Pancreas (tissue), 10 donors: Measurements from ENCODE around the gene CHD2. TPM values are rescaled to one million over a fixed set of nuclear protein-coding genes. Genes with fewer than 3 reads are reported as not detected.

Source experiments
- ATAC-seq, 4 donors: fragments of 200-7000 bp; cut with Tn5 transposase; one replicate each; pipeline versions ENCODE4 v1.8.0 to v1.9.1; 2020; ENCODE audit warnings: mild to moderate bottlenecking in 4 of 4, moderate library complexity in 4 of 4
- DNase-seq, 6 donors: peaks; one replicate each; pipeline ENCODE4 v3.0.0-alpha.2; 2020
- FAIRE-seq: peaks from 2 replicates; lab custom pipeline; 2012; peaks lifted over from hg19 to GRCh38; lab: Jason Lieb, UNC
- H3K27ac ChIP-seq, 4 donors: fragments of 200-600 bp; sonication (generic); 1 replicate in 3 of 4; 2 replicates in 1 of 4; pipeline versions ENCODE4 v1.5.0 to v1.8.0; 2020
- H3K27me3 ChIP-seq, 4 donors: fragments of 200-600 bp; one replicate each; pipeline ENCODE4 v1.8.0; 2021
- H3K36me3 ChIP-seq, 3 donors: fragments of 200-600 bp; sonication (generic) in 1 of 3; one replicate each; pipeline versions ENCODE4 v1.5.0 to v1.8.0; 2020 to 2021
- H3K4me1 ChIP-seq, 3 donors: fragments of 200-600 bp; one replicate each; pipeline ENCODE4 v1.8.0; 2021
- H3K4me3 ChIP-seq, 4 donors: fragments of 200-600 bp; sonication (generic) in 2 of 4; one replicate each; pipeline versions ENCODE4 v1.5.0 to v1.8.0; 2020 to 2021
- H3K9me3 ChIP-seq, 4 donors: fragments of 200-600 bp; one replicate each; pipeline ENCODE4 v1.8.0; 2021
- WGBS, 2 donors: extraction: QIAGEN DNeasy Blood & Tissue Kit; methylation state at CpG; one replicate each; pipeline ENCODE4 v1.1.7; 2013; 5-methylcytosine and 5-hydroxymethylcytosine counted together
- intact Hi-C, 3 donors: fragments of 100-400 bp; cut with DNase I; formaldehyde crosslinking; loops; one replicate each; pipeline versions ENCODE4 v1.11.1 to v1.14.2; 2022
- polyA plus RNA-seq, 2 donors: library from polyadenylated mRNA; stranded (reverse); fragments of 200-250 nt; gene quantifications; one replicate each; pipeline ENCODE4 v1.2.3, GENCODE V29; 2013
- total RNA-seq, 6 donors: library from RNA; stranded (reverse); fragmentation: NEBNext Ultra II Directional in 4 of 6; extraction: Animal tissue kit (Norgen Biotek cat#: 25700) in 4 of 6; gene quantifications; one replicate each; pipeline versions ENCODE4 v1.2.1 to v1.2.4, GENCODE V29; 2021 to 2023
- TF ChIP-seq, protein P1 (sequence below), 4 donors: fragments of 200-600 bp; sonication (generic) in 3 of 4; IDR thresholded peaks; one replicate each; pipeline versions ENCODE4 v1.5.0 to v1.8.0; 2021; ENCODE audit warnings: antibody characterized with exemption in 4 of 4
- donor health status: healthy with polysubstance abuse.
- donor health status: DM: no; HTN: no; CAD: no; lungs with moderate emphysema.
- donor health status: DM: no; HTN: no; CAD: no.
- donor health status: control.
- donor health status: control.
- donor health status: Bipolar disorder and iron deficiency.
- donor health status: DM: yes; HTN: yes; CAD: no.
- donor health status: DM: no; HTN: no; CAD: no.
- donor health status: DM: no; HTN: no; CAD: no.
- donor health status: DM: yes; HTN: yes; CAD: no.

The CHD2 gene
- total and polyA plus RNA-seq, 8 donors, result 27.7 to 86.3 (median 44.0) TPM

DNA sequence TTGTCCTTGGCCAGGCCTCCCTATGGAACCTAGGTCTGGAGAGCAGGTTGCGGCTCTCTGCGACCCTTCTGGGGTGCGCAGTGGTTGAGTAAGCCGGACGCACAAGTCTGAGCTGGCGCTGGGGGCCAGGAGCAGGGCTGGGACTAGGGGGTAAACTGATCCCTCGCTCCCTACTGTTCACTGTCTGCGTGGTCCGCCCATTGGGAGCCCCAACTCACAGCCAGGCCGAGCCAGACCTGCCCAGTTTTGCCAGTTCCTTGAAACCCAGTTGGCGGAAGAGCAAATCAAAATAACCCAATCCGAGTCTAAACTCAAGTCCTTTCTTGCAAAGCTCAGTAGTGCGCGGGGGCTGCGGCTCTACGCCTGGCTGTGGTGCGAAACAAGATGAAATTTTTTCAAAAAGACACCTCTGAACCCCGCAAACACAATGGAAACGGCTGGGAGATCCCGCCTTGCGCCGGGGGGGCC, 171.4 kb downstream of the CHD2 start:
- peak overlapping the region in 2 of 4 donors; percentile 34 to 65 for H3K27ac ChIP-seq
- TF ChIP-seq, protein P1, sequence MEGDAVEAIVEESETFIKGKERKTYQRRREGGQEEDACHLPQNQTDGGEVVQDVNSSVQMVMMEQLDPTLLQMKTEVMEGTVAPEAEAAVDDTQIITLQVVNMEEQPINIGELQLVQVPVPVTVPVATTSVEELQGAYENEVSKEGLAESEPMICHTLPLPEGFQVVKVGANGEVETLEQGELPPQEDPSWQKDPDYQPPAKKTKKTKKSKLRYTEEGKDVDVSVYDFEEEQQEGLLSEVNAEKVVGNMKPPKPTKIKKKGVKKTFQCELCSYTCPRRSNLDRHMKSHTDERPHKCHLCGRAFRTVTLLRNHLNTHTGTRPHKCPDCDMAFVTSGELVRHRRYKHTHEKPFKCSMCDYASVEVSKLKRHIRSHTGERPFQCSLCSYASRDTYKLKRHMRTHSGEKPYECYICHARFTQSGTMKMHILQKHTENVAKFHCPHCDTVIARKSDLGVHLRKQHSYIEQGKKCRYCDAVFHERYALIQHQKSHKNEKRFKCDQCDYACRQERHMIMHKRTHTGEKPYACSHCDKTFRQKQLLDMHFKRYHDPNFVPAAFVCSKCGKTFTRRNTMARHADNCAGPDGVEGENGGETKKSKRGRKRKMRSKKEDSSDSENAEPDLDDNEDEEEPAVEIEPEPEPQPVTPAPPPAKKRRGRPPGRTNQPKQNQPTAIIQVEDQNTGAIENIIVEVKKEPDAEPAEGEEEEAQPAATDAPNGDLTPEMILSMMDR (IDR thresholded peaks at IDR 0.05), result no peak
- H3K27me3 ChIP-seq, result no peaks in the 10 kb centered on the region
- intact Hi-C loops, result no loop called here
- H3K36me3 ChIP-seq, result no peaks in the 10 kb centered on the region
- WGBS, 2 donors, result 58 to 62% methylated on average over 22 of the region's 22 CpGs
- no peak for FAIRE-seq
- no peaks in the 10 kb centered on the region for H3K4me1 ChIP-seq
- H3K4me3 ChIP-seq, result peak overlapping the region; percentile 26 to 65 (median 57)
- no peak for ATAC-seq
- no peak for DNase-seq
- H3K9me3 ChIP-seq, result no peaks in the 10 kb centered on the region

GRCh38 chr15:93072011-93072410, 171.9 kb downstream of the CHD2 start:
- no peaks in the 10 kb centered on the region for H3K27me3 ChIP-seq
- no peak for DNase-seq
- TF ChIP-seq, protein P1 (IDR thresholded peaks at IDR 0.05), result no peak
- no peak for FAIRE-seq
- H3K4me1 ChIP-seq, result no peaks in the 10 kb centered on the region
- H3K27ac ChIP-seq, result peak overlapping the region in 3 of 4 donors; percentile 44 to 65 (median 48)
- H3K9me3 ChIP-seq, result no peaks in the 10 kb centered on the region
- peak overlapping the region; percentile 52 to 65 (median 58) for H3K4me3 ChIP-seq
- ATAC-seq, result peak in 2 of 4 donors; percentile 13 to 15
- WGBS, 2 donors, result 1 to 3% methylated on average over 10 of the region's 10 CpGs
- no peaks in the 10 kb centered on the region for H3K36me3 ChIP-seq
- intact Hi-C loops, result no loop called here

GRCh38 chr15:93072411-93073394, 172.6 kb downstream of the CHD2 start:
- no peaks in the 10 kb centered on the region for H3K27me3 ChIP-seq
- intact Hi-C loops, result no loop called here
- TF ChIP-seq, protein P1 (IDR thresholded peaks at IDR 0.05), result no peak
- H3K4me3 ChIP-seq, result peak overlapping the region; percentile 52 to 65 (median 58)
- DNase-seq, result peak; percentile 83 to 94 (median 86)
- H3K27ac ChIP-seq, result peak overlapping the region in 3 of 4 donors; percentile 44 to 65 (median 48)
- no peak for FAIRE-seq
- 1% methylated on average over 72 to 96 of the region's 96 CpGs for WGBS, 2 donors
- no peaks in the 10 kb centered on the region for H3K9me3 ChIP-seq
- no peaks in the 10 kb centered on the region for H3K4me1 ChIP-seq
- no peaks in the 10 kb centered on the region for H3K36me3 ChIP-seq
- peak; percentile 94 to 95 (median 94) for ATAC-seq

DNA sequence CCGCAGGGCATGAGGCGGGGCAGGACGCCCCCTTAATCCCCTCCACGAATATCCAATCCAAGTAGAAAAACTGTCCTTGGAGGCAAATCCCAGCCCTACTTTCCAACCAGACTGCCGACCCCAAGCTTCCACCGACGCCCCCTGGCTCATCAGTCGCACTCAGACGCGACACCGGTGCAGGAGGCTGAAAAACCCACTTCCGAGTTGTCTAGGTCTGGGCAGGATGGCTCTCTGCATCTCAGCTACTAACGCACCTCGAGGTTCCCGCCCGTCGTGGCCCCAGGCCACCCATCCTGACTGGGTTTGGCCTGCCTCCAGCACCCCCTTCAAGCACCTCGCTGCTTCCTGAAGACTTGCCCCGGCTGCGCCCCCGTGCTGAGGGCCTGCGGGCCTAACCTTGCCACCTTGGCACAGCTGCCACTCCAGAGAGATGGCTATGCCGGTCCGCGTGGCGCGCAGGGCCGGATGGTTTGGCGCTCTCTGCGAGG, 173.4 kb downstream of the CHD2 start:
- Histone ChIP-seq H3K9me3 (no peaks in the 10 kb centered on the region), H3K27ac (peak overlapping the region in 2 of 4 donors; percentile 27 to 65), H3K4me3 (peak overlapping the region; percentile 52 to 65 (median 58)), H3K27me3 (no peaks in the 10 kb centered on the region), H3K36me3 (no peaks in the 10 kb centered on the region), H3K4me1 (no peaks in the 10 kb centered on the region)
- intact Hi-C loops, result no loop called here
- no peak for FAIRE-seq
- 57% methylated on average over 30 of the region's 30 CpGs for WGBS, 2 donors
- TF ChIP-seq, protein P1 (IDR thresholded peaks at IDR 0.05), result no peak
- ATAC-seq, result peak in 2 of 4 donors; percentile 3 to 4
- peak in 1 of 6 donors; percentile 58 for DNase-seq
